ENCODE results near the gene CACNA1I. TPM values are rescaled to one million over a fixed set of nuclear protein-coding genes. Genes with fewer than 3 reads are reported as not detected.
A peak's percentile ranks its signal among the peaks of the same experiment; 100 is the strongest.

The CACNA1I gene
- total RNA-seq, 1 donor from 2014 or later = 0.41 TPM

DNA sequence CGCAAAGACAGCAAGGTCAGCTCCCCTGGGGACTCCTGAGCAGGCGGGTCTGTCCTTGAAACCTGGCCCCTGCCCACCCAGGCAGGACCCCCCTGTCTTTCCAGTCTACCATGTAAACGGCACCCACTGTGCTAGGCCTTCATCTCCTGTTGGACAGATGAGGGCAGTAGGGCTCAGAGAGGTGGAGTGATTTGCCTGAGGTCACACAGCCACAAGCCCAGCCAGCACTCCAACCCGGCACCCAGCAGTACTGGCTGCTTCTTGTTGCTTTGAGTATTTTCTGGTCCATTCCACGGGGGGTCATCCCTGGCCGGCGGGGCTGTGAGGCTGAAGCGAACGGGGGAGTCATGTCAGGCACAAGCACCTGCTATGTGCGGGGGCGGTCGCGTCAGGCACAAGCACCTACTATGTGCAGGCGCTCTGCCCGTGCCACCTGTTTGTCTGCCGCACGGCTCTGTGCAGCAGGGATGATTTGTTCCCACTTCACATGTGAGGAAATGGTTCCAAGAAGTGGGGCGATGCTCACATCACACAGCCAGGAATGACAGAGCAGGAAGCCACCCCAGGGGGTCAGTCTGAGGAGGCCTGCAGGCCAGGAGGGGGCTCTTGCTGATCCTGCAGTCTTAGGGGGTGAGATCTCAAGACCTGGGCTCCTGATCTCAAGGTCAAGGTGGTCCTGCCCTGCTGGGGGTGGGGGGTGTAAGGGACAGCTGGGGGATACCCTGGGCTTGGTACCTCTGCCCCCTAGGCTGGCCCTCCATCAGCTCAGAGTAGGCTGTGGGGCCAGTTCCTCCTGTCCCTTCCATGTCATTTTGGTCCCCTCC lies 110.7 kb downstream of the CACNA1I start:
- peaks cover 6% of the 10 kb centered on the region for H3K27me3 Mint-ChIP-seq
- no peak overlapping the region for H3K4me3 Mint-ChIP-seq (ENCODE audit: low read depth)
- H3K36me3 Mint-ChIP-seq (ENCODE audit: insufficient read depth) = no peaks in the 10 kb centered on the region
- peak overlapping the region; percentile 60 for H3K27ac Mint-ChIP-seq
- no peaks in the 10 kb centered on the region for H3K9me3 Mint-ChIP-seq (ENCODE audit: low read depth)
- no peak for DNase-seq (ENCODE audit: low spot score, unreplicated experiment)
- no peaks in the 10 kb centered on the region for H3K4me1 Mint-ChIP-seq (ENCODE audit: low read depth)
- TF ChIP-seq, protein P1, sequence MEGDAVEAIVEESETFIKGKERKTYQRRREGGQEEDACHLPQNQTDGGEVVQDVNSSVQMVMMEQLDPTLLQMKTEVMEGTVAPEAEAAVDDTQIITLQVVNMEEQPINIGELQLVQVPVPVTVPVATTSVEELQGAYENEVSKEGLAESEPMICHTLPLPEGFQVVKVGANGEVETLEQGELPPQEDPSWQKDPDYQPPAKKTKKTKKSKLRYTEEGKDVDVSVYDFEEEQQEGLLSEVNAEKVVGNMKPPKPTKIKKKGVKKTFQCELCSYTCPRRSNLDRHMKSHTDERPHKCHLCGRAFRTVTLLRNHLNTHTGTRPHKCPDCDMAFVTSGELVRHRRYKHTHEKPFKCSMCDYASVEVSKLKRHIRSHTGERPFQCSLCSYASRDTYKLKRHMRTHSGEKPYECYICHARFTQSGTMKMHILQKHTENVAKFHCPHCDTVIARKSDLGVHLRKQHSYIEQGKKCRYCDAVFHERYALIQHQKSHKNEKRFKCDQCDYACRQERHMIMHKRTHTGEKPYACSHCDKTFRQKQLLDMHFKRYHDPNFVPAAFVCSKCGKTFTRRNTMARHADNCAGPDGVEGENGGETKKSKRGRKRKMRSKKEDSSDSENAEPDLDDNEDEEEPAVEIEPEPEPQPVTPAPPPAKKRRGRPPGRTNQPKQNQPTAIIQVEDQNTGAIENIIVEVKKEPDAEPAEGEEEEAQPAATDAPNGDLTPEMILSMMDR (IDR thresholded peaks at IDR 0.05; ENCODE audit: unreplicated experiment) = no peak

DNA sequence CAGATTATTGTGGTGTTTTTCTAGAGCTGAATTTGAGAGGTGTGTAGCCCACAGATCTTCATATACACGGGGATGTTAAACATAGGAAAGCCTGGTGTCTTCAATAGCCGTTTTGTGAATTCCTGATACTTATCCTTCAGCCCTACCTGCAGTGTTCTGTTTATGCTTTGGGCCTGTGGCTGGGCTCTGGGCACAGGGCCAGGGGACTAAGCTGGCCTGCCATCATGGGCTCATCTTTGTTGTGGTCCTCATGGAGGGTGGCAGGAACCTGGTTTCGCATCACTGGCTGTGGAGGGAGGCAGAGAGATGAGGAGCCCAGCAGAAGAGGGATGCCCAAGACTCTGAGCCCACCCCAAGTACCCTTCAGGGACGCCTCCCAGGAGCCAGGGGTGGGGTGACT lies 112.4 kb downstream of the CACNA1I start:
- no peak for DNase-seq (ENCODE audit: low spot score, unreplicated experiment)
- Mint-ChIP-seq H3K27ac (no peak overlapping the region), H3K36me3 (ENCODE audit: insufficient read depth) (no peaks in the 10 kb centered on the region), H3K4me3 (ENCODE audit: low read depth) (no peak overlapping the region), H3K27me3 (peaks cover 3% of the 10 kb centered on the region), H3K4me1 (ENCODE audit: low read depth) (no peaks in the 10 kb centered on the region), H3K9me3 (ENCODE audit: low read depth) (no peaks in the 10 kb centered on the region)
- TF ChIP-seq, protein P1 (IDR thresholded peaks at IDR 0.05; ENCODE audit: unreplicated experiment) = no peak

DNA sequence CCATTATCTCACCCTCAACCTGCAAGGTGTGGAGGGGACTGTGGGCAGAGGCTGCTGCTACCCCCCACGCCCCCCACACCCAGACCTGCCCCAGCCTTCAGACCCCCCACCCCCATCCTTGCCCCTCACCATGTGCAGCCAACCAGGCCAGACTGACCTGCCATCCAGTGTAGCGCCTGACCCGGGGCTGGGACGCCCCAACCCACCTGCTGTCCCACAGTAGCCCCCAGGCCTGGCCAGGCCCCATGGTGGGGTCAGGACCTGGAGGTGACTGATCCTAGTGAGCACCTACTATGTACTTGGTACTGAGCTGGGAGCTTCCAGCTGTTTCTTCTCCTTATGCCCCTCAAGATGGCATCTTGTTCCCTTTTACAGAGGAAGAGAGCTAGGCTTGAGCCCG lies 113.1 kb downstream of the CACNA1I start:
- TF ChIP-seq, protein P1 (IDR thresholded peaks at IDR 0.05; ENCODE audit: unreplicated experiment) = no peak
- Mint-ChIP-seq H3K4me1 (ENCODE audit: low read depth) (no peaks in the 10 kb centered on the region), H3K27ac (no peak overlapping the region), H3K27me3 (peaks cover 7% of the 10 kb centered on the region), H3K9me3 (ENCODE audit: low read depth) (no peaks in the 10 kb centered on the region), H3K36me3 (ENCODE audit: insufficient read depth) (no peaks in the 10 kb centered on the region), H3K4me3 (ENCODE audit: low read depth) (no peak overlapping the region)
- DNase-seq (ENCODE audit: low spot score, unreplicated experiment) = no peak

DNA sequence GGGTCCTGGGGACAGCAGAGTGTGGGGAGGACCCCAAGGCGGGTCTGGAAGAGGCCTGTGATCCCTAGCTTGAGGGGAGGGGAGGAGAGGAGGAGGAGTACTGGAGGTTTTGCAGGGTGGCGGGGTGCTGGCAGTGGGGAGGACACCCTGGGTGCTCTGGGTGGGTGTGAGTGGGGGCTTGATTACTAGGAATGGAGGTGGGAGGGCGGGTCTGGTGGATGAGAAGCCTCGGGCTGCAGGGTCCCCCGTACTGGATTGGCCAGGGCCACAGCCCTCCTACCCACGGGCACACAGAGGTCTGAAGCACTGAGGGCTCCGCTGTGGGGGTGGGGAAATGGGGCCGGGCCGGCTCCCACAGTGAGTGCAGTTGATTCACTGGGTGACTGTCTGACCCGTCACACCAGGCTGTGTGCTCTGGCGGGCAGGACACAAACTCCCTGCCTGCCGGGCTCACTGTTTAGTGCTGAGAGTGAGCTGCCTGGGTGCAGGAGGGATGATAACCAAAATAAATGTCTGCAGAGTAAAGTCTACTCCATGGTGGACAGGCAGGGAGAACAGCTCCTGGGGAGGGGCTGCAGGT lies 114.2 kb downstream of the CACNA1I start:
- no peak overlapping the region for H3K27ac Mint-ChIP-seq
- H3K36me3 Mint-ChIP-seq (ENCODE audit: insufficient read depth) = no peaks in the 10 kb centered on the region
- TF ChIP-seq, protein P1 (IDR thresholded peaks at IDR 0.05; ENCODE audit: unreplicated experiment) = no peak
- H3K27me3 Mint-ChIP-seq = peaks cover 13% of the 10 kb centered on the region
- H3K4me1 Mint-ChIP-seq (ENCODE audit: low read depth) = no peaks in the 10 kb centered on the region
- no peak for DNase-seq (ENCODE audit: low spot score, unreplicated experiment)
- no peaks in the 10 kb centered on the region for H3K9me3 Mint-ChIP-seq (ENCODE audit: low read depth)
- H3K4me3 Mint-ChIP-seq (ENCODE audit: low read depth) = no peak overlapping the region

DNA sequence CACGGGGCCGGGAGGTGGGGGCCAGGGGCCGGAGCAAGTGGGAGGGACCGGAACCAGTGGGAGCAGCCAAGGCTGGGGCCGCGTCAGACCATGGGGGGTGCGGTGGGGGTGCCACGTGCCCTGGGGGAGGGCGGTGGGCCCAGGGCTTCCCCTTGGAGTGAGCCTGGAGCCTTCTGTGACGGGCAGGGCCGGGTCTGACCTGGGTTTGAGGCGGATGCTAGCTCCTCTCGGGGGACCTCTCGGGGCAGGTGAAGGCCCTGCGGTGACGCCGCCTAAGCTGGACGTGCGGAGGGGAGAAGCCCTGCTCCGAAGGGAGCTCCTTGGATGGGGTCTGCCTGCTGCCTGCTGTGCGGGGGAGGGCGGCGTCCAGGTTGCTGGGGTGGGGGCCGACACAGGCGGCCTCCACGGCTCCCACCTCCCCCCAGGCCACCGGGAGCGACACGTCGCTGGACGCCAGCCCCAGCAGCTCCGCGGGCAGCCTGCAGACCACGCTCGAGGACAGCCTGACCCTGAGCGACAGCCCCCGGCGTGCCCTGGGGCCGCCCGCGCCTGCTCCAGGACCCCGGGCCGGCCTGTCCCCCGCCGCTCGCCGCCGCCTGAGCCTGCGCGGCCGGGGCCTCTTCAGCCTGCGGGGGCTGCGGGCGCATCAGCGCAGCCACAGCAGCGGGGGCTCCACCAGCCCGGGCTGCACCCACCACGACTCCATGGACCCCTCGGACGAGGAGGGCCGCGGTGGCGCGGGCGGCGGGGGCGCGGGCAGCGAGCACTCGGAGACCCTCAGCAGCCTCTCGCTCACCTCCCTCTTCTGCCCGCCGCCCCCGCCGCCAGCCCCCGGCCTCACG lies 115.0 kb downstream of the CACNA1I start:
- no peak for DNase-seq (ENCODE audit: low spot score, unreplicated experiment)
- TF ChIP-seq, protein P1 (IDR thresholded peaks at IDR 0.05; ENCODE audit: unreplicated experiment) = no peak
- no peak overlapping the region for H3K27ac Mint-ChIP-seq
- H3K9me3 Mint-ChIP-seq (ENCODE audit: low read depth) = no peaks in the 10 kb centered on the region
- no peaks in the 10 kb centered on the region for H3K36me3 Mint-ChIP-seq (ENCODE audit: insufficient read depth)
- no peaks in the 10 kb centered on the region for H3K4me1 Mint-ChIP-seq (ENCODE audit: low read depth)
- no peak overlapping the region for H3K4me3 Mint-ChIP-seq (ENCODE audit: low read depth)
- H3K27me3 Mint-ChIP-seq = peaks cover 13% of the 10 kb centered on the region

Data from progenitor cell of endocrine pancreas (in vitro differentiated cells).